HG03571 (cell line): ENCODE measurements around the gene LRRC23.

Source experiments
- ATAC-seq: cut with Tn5 transposase; IDR thresholded peaks from one replicate; pipeline ENCODE4 v1.9.1; 2021; ENCODE audit not compliant: unreplicated experiment

LRRC23 gene

DNA sequence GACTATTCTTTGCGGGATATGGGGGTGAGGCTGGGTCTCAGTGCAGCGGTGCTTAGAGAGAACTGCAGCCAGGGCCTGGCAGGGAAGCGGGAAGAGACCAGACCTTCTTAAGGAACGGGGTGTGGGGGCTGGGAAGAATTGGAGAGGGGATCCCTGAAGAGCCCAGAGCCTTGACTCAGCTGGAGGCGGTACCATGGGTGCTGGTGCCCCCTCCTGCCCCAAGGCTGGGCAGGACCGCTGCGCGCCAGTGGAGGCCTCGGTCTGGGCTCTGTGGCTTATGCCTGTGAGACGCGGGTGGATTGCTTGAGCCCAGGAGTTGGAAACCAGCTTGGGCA, 37.7 kb downstream of the LRRC23 start:
- ATAC-seq, result no peak

DNA sequence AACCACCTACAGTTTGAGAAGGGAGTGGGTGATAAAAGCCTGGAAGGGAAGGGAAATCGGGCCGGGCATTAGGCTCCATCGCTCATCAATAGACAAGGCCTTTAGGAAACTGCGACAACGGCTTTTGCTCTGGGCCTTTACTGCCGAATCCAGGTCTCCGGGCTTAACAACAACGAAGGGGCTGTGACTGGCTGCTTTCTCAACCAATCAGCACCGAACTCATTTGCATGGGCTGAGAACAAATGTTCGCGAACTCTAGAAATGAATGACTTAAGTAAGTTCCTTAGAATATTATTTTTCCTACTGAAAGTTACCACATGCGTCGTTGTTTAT, 38.7 kb downstream of the LRRC23 start:
- ATAC-seq, result peak; percentile 24

DNA sequence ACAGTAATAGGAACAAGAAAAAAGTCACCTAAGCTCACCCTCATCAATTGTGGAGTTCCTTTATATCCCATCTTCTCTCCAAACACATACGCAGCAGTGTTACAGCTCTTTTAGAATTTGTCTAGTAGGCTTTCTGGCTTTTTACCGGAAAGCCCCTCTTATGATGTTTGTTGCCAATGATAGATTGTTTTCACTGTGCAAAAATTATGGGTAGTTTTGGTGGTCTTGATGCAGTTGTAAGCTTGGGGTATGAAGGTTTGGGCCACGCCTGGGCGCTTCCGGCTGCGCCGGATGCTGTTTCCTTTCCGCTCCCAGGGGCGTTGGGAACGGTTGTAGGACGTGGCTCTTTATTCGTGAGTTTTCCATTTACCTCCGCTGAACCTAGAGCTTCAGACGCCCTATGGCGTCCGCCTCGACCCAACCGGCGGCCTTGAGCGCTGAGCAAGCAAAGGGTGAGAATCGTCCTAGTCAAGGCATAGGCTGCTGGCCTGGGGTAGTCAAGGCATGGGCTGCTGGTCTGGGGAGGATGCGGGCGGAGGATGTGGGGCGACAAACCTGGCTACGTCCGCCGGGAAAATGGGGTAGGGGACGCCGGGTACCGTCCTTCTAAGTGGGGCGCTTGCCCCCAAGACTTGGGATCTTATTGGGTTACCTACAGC, 39.2 kb downstream of the LRRC23 start, which contains the start of the genes C12orf57 and RNU7-1:
Gene C12orf57, plus strand, starts transcription at position 301 of the 659 bp plus-strand sequence. Its CDS starts 100 bp downstream, at position 401.
Gene RNU7-1, plus strand, starts transcription at position 95 of the 659 bp plus-strand sequence.
- peak; percentile 23 for ATAC-seq

DNA sequence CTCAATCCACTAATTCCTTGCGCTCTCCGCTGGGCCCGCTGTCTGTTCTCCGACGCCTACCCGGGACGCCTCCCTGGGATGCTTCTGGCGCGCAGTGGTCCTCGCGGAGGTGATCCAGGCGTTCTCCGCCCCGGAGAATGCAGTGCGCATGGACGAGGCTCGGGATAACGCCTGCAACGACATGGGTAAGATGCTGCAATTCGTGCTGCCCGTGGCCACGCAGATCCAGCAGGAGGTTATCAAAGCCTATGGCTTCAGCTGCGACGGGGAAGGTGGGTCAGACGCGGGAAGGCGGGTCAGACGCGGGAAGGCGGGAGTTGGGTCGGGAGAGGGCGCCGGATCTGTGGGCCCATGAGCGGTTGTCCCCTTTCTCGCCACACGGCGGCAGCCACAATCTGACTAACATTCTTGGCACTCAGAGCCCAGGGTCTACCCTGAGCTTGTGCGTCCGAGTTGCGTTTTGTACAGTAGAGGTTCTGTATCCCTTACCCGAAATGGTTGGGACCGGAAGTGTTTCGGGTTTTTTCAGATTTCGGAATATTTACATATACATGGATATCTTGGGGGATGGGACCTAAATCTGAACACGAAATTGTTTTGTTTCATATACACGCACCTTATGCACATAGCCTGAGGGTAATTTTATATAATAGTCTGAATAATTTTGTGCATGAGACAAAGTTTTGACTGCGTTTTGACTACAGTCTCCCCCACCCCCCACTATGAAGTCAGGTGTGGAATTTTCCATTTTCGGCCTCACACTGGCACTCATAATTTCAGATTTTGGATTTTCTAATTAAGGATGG, 40.0 kb downstream of the LRRC23 start:
- ATAC-seq, result peak; percentile 41

DNA sequence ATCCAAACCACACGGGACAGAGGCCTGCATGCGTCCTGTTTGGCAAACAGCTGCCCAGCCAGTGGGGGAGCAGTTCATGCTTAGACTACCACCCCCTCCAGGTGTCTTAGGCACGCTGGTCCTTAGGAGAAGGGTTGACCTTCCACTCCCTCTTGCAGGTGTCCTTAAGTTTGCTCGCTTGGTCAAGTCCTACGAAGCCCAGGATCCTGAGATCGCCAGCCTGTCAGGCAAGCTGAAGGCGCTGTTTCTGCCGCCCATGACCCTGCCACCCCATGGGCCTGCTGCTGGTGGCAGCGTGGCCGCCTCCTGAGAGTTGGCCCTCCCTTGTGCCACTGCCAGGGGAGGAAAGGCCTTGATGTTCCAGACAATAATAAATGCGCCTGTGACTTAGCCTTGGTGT, 41.0 kb downstream of the LRRC23 start:
- no peak for ATAC-seq

DNA sequence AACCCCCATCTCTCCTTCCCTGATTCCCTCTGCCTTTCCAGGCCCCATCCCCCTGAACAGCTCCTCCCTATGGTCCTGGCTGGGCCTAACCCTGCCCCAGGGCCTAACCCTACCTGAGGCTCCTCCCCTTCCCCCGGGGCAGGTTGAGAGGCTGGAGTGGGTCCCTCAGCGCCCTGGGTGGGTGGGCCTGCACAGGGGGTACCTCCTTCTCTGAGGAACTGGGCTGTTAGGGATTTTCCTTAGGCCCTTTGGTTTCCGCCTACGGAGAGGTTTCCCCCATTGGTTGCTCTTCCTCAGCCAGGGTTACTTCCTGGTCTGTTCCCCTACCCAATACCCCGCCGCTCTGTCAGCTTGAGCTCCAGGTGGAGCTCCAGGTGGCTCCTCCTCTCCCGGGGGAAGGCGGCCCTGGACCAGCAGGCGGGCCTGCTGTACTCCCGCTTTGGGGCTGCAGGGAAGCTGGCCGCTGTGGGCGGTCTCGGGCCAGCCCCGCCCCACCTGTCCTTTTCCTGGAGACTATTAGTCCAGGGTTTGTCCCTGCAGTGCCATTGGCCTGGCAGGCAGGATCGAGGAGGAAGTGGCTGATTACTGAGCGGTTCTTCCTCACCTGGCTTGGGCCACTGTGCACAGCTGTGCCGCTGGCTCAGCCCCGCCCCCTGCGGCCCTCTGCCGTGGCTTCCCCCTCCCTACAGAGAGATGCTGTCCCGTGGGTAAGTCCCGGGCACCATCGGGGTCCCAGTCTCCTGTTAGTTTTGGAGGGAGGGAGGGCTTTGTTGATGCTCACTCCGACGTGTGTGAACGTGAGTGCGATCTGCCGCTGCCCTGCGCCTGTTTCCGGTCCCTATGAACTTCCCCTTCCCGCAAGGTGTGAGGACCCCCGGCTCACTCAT, 41.7 kb downstream of the LRRC23 start:
- ATAC-seq, result no peak

DNA sequence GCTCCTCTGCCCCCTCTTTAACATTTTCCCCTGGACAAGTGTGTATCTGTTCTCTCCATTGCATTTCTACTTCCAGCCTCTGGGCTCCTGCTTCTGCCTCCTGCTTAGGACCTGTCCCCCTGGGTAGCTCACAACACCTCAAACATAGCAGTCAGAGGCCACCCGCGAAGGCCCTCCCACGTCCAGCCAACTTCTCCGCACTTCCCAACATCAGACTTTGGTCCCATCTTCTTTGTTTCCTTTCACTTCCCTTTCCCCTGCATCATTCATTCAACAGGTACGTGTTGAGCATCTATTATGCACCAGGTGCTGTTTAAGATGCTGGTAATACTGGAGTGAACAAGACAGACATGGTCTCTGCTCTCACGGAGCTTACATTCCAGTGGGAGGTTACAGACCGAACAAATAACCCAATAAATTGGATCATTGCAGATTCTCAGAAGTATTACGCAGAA, 42.3 kb downstream of the LRRC23 start:
- ATAC-seq, result no peak

DNA sequence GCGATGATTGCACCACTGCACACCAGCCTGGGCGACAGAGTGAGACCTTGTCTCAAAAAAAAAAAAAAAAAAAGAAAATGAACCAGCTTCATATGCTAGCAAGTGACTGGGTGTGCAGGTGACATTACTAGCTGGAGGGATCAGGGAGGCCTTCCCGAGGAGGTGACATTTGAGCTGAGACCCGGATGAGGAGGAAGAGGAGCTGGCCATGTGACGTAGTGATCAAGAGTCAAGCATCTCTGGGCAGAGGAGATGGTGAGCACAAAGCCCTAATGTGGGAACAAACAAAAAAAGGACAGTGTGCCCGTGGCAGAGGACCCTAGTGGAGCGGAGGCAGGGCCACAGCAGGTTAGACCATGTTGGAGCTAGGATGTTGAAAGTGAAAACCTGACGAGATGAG, 43.0 kb downstream of the LRRC23 start:
- no peak for ATAC-seq

DNA sequence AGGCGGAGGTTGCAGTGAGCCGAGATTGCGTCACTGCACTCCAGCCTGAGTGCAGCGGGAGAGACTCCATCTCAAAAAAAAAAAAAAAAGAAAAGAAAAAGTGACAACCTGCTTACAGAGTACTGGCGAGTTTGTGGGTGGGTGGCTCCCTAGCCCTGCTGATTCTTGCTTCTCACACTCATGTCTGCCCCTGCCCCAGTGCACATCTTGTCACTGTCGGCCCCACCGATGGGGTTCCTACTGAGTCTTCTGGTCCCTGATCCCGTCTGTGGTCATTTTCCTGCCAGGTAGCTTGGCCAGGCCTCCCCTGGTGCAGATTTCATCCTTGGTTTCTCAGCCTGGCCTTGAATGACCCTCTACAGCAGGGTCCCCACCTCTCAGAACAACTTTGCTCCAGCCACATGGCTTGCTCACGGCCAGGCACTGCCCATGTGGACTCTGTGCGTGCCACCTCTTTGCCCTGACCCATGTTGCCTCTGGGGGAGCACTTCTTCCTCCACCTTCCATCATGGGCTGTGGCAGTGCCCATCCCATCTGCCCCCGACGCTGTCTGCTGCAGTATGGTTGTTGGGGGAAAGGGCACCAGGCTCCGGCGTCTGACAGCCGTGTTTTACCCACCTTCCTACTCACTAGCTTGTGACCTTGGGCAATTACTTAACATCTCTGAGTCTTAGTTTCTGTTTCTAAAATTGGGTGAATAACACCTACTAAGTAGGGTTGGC, 44.4 kb downstream of the LRRC23 start:
- no peak for ATAC-seq

DNA sequence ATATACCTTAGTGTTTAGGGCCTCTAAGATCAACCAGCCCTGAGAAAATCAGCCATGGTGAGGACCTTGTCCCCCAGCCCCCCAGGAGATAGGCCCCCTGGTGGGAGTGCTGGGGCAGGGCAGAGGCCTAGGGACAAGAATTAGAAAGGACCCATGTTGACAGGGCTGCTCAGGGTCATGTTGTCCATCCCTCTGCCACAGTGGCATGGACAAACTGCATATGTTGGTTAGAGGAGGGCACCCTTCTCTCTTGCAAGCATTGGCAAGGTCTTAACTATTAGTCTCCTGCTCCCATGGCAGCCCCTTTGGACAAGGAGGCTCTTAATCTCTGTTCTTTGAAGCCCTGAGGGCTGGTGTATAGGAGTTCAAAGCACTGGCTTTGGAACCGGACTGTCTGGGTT, 45.8 kb downstream of the LRRC23 start:
- no peak for ATAC-seq

DNA sequence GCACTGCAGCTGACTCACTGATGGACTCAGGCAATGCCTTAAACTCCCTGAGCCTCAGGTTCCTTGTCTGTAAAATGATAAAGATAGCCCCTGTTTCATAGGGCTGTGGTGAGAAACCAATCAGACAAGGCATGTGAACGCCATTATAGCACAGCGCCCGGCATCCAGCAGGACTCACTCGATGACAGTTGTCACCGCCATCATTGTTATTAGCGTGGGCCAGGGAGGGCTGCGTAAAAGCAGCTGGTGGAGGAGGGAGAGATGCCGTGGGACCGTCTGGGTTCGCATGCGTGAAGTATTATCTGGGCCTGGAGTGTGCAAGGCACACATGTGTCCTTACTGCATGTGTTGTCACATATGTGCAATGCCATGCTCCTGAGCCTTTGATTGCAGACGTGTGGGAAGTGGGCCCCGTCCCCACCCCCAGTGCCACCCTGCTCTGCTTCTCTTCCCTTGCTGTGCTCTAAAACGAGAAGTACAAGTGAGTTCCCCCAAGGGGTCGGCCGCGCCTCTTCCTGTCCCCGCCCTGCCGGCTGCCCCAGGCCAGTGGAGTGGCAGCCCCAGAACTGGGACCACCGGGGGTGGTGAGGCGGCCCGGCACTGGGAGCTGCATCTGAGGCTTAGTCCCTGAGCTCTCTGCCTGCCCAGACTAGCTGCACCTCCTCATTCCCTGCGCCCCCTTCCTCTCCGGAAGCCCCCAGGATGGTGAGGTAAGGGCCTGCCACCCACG, 46.4 kb downstream of the LRRC23 start, which contains the start of gene PTPN6:
Gene PTPN6, plus strand, starts transcription at position 546 of the 730 bp plus-strand sequence. Its CDS starts 157 bp downstream, at position 703.
- ATAC-seq, result no peak

DNA sequence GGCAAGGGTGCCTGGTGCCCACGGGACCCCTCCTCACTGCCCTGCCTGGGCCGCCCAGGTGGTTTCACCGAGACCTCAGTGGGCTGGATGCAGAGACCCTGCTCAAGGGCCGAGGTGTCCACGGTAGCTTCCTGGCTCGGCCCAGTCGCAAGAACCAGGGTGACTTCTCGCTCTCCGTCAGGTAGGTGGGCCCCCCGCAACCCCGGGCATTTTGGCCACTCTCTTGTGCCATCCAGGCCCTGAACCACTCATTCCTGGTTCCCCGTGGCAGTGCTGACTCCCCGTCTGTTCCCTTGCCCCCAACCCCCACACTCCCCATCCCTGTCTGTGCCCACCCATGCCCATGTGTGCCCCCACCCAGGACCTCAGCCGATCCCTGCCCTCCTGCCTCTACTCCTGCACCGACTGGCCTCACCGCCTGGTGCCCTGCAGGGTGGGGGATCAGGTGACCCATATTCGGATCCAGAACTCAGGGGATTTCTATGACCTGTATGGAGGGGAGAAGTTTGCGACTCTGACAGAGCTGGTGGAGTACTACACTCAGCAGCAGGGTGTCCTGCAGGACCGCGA, 47.0 kb downstream of the LRRC23 start:
- ATAC-seq, result no peak

DNA sequence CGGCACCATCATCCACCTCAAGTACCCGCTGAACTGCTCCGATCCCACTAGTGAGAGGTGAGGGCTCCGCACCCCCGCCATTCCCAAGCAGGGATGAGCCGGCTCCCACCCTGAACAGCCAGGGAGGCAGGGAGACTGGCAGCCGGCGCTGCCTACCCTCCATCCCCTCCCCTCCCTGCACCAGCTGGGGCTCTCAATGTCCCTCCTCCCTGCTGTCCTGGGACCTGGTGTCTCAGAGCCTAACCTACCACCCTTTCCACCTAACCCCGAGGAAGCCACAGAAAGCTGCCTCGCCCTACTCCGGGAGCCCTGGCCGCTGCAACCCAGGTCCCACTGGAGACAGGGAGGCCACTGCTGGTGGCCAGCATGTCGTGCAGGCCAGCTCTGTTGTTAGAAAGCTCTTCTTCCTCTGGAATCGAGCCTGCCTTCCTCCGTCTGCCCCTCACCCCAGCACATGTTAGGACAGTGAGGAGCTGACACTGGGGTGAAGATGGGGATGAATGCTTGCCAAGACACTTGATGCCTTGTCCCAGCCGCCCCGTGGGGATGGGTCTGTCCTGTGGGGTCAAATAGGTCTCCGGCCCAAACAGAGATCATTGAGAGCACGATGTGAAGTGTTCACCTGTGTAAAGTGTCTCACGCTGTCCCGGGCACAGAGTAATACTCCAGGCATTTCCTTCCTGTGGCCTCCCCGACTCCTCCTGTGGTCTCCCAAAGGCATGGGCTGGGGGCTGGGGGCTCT, 47.7 kb downstream of the LRRC23 start:
- no peak for ATAC-seq

DNA sequence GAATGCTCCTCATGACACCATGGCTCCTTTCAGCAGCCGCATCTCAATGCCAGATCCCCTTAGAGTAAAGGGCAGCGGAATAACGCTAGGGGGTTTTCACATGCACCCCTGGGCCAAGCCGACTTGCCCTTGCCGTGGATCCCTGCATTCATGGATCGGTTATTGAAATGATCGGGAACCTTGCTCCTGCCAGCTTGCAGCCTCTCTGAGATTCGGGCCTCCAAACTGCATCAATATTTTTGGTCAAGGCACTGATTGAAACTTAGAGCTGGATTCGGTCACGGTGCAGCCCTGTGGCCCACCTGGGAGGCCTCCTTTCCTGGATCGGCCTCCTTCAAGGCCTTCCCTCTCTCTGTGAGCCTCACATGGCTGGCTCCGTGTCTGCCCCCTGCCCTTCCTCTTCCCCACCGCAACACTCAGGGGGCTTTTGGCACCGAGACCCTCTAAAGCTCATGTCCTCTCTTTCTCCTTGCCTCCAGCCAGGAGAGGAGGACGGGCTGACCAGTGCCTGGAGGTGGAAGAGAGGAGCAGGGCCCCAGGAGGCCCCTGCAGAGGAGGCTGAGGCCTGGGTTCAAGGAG, 48.3 kb downstream of the LRRC23 start:
- no peak for ATAC-seq

DNA sequence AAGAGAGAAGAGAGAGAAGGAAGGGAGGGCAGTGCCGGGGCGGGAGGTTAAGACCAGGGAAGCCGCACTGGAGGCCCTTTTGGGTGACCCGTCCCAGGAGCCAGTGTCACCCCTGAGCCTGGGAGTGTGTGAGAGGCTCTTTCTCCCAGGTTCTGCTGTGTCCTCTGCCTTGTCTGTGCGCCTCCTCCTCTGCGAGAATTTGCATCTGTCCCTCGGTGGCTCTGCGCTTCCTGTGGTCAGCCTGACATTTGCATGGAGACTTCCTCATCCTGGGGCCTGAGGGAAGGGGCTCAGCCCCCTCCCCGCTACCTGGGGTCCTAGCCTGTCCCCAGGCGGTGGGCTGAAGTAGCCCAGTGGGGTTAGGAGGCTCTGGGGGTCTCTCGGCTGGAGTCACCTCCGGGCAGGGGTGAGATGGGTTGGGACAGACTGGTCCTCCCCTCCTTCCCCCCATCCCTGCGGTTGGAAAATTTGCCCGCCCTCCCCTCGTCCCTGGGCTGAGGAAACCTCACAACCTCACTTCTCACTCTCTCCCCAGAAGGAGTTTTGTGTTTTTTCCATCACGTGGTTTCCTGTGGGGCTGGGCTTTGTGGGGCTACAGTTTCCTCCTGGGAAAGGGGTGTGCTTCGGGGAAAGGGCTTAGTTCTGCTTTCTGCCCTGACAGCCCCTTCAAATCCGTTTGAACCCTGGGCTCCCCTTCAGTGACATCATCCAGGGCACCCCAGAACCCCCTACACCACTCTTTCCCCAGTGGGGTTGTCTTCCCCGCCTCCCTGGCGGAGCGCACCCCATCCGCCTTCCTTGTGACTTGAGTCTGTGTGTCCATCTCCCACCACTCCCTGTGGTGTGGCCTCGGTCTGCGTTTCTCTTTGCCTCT, 49.1 kb downstream of the LRRC23 start:
- ATAC-seq, result peak; percentile 42

DNA sequence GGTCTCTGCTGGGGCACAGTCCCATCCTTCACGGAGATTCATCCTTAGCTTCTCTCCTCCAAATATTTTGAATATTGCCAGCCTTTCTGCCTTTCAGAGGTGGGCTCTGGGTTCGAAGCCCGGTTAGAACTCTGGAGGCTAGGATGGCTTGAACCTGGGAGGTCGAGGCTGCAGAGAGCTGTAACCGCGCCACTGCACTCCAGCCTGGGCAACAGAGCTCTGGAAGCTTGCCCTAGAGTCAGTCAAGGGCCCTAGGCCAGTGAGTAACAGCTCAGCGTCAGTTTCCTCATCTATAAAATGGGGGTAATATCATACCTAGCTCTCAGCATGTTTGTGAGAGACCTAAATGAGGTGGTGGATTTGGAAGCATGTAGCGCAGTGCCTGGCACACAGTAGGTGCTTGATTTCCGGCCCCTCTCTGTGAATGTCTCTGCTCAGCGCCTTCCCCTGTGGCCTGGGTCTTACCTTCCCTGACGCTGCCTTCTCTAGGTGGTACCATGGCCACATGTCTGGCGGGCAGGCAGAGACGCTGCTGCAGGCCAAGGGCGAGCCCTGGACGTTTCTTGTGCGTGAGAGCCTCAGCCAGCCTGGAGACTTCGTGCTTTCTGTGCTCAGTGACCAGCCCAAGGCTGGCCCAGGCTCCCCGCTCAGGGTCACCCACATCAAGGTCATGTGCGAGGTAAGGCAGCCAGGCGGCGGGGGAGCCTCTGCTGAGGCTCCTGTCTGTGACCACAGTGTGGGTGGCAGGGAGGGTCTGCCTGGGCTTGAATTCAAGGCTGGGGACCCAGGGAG, 49.9 kb downstream of the LRRC23 start:
- ATAC-seq, result no peak
